Neural crest cell (in vitro differentiated cells): ENCODE data around the gene TBC1D2. TPM values are rescaled to one million over a fixed set of nuclear protein-coding genes. Genes with fewer than 3 reads are reported as not detected.

Experiments
- DNase-seq: peaks from one replicate; pipeline ENCODE4 v3.0.0; 2021; ENCODE audit warnings: low read depth, mixed read lengths, low spot score
- H3K27ac Mint-ChIP-seq: one replicate; pipeline ENCODE4 v1.8.0; 2021; ENCODE audit warnings: mild to moderate bottlenecking, mixed read lengths; ENCODE audit not compliant: unreplicated experiment
- H3K27me3 Mint-ChIP-seq: 2 replicates; pipeline ENCODE4 v1.8.0; 2021; ENCODE audit warnings: low read depth, mild to moderate bottlenecking, mixed read lengths
- H3K36me3 Mint-ChIP-seq: 2 replicates; pipeline ENCODE4 v1.8.0; 2021; ENCODE audit warnings: low read depth, mild to moderate bottlenecking, mixed read lengths
- H3K4me1 Mint-ChIP-seq: 2 replicates; pipeline ENCODE4 v1.8.0; 2021; ENCODE audit warnings: mixed read lengths
- H3K4me3 Mint-ChIP-seq: one replicate; pipeline ENCODE4 v1.8.0; 2021; ENCODE audit warnings: mild to moderate bottlenecking, mixed read lengths
- H3K9me3 Mint-ChIP-seq: 2 replicates; pipeline ENCODE4 v1.8.0; 2021; ENCODE audit warnings: mixed read lengths
- total RNA-seq: library from RNA; stranded (reverse); gene quantifications from 2 replicates; pipeline ENCODE4 v1.2.1, GENCODE V29; 2021
- TF ChIP-seq, protein P1 (sequence below): fragments of 200-600 bp; sonication (generic); conservative IDR thresholded peaks from 2 replicates; pipeline ENCODE4 v1.5.0; 2021; ENCODE audit warnings: antibody characterized with exemption, mild to moderate bottlenecking

Gene TBC1D2
- total RNA-seq, 1 donor from 2014 or later: 2.4 TPM

DNA sequence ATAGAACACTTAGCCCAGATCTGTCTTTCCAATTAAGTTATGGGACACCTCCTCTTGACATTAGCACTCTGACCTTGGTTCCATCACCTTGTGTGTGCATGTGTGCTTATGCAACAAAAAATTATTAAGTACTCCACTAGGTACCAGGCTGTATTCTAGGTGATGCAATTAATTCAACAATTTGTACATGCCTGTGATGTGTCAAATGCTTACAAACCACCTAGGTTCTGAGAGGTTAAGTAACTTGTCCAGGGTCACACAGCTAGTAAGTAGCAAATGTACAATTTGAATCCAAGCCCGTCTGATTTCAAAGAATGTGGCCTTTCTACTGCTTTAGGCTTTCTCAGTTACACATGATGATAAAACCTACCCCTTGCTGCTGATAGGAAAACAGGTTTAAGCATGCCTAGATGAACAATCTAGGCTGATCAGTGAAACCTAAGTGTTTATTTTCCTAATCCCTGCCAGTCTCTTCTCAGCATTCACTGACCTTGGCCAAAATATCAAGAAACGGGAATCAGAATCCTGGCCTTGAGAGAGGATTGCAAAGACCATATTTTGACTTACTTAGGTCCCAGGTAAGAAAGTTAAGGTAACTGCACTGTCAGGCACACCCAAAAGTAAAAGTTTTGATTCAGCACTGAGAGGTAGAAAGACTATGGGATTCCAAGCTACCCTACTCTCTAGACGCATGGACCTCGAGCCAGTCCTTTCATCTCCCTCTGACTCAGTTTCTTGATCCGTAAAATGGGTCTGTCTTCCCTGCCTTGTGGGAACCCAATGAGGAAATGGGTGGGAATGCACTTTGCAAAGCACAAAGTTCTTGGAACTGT lies 1.0 kb downstream of the TBC1D2 start:
- TF ChIP-seq, protein P1, sequence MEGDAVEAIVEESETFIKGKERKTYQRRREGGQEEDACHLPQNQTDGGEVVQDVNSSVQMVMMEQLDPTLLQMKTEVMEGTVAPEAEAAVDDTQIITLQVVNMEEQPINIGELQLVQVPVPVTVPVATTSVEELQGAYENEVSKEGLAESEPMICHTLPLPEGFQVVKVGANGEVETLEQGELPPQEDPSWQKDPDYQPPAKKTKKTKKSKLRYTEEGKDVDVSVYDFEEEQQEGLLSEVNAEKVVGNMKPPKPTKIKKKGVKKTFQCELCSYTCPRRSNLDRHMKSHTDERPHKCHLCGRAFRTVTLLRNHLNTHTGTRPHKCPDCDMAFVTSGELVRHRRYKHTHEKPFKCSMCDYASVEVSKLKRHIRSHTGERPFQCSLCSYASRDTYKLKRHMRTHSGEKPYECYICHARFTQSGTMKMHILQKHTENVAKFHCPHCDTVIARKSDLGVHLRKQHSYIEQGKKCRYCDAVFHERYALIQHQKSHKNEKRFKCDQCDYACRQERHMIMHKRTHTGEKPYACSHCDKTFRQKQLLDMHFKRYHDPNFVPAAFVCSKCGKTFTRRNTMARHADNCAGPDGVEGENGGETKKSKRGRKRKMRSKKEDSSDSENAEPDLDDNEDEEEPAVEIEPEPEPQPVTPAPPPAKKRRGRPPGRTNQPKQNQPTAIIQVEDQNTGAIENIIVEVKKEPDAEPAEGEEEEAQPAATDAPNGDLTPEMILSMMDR: no peak
- H3K4me1 Mint-ChIP-seq: peaks cover 11% of the 10 kb centered on the region
- H3K4me3 Mint-ChIP-seq: peak overlapping the region; percentile 88
- H3K27ac Mint-ChIP-seq: no peak overlapping the region
- DNase-seq: no peak
- H3K36me3 Mint-ChIP-seq: no peaks in the 10 kb centered on the region
- no peaks in the 10 kb centered on the region for H3K9me3 Mint-ChIP-seq
- peaks cover 45% of the 10 kb centered on the region for H3K27me3 Mint-ChIP-seq

DNA sequence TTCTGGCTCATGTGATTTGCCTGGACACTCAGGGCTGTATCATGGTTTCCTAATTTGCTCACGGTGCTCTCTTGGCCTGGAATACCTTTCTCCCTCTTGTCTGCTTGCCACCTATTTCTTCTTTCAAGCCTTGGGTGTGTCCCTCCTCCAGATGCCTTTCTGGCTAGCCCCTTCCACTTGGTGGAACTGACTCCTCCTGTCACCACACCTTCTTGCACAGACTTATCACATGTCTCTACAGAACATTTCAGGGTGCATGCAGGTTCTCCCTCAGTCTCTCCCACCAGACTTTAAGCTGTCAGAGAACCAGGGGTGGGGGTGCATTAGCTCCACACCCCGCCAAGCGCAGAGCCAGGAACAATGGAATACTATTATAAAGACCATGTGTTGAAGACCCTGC lies 1.9 kb downstream of the TBC1D2 start:
- Mint-ChIP-seq H3K4me3 (peak overlapping the region; percentile 88), H3K36me3 (no peaks in the 10 kb centered on the region), H3K4me1 (peaks cover 11% of the 10 kb centered on the region), H3K27ac (no peak overlapping the region), H3K9me3 (no peaks in the 10 kb centered on the region), H3K27me3 (peaks cover 45% of the 10 kb centered on the region)
- TF ChIP-seq, protein P1: no peak
- DNase-seq: no peak

DNA sequence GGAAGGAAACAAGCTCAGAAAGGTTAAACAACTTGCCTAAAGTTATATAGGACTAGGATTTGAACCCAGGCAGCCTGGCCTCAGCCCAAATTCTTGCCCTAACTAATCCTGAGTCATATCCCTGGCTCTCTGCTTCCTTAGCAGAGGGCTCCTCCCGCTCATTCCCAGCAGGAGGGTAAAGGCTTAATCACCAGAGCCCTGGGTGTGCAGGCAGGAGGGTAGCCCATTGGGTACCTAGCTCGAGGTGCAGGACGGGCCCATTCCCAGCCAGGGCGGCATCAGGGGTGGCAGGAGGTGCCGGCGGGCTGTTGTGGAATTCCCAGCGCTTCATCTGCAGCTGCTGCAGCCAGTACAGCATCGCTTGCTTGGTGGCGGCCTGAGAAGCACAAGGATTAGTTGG lies 3.9 kb downstream of the TBC1D2 start:
- H3K4me1 Mint-ChIP-seq: peaks cover 11% of the 10 kb centered on the region
- peaks cover 50% of the 10 kb centered on the region for H3K27me3 Mint-ChIP-seq
- H3K27ac Mint-ChIP-seq: no peak overlapping the region
- TF ChIP-seq, protein P1: no peak
- no peaks in the 10 kb centered on the region for H3K36me3 Mint-ChIP-seq
- no peak overlapping the region for H3K4me3 Mint-ChIP-seq
- DNase-seq: no peak
- H3K9me3 Mint-ChIP-seq: no peaks in the 10 kb centered on the region

DNA sequence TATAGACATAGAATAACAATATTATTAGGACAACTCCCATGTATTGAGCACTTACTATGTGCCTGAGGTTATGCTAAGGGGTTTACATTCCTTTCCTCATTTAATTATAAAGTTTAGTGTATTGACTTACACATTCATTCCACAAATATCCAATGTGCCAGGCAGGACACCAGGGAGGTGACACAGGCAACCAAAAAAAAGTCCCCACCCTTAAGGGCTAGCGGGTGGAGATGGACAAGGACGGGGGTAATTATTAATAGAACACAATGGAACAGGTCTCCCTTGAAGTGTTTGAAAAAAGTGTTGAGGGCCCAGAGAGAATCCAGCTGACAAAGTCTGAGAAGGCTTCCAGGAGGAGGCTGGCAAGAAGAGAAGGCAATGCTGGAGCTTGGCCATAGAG lies 5.7 kb downstream of the TBC1D2 start:
- H3K9me3 Mint-ChIP-seq: no peaks in the 10 kb centered on the region
- no peaks in the 10 kb centered on the region for H3K36me3 Mint-ChIP-seq
- TF ChIP-seq, protein P1: no peak
- H3K4me1 Mint-ChIP-seq: peaks cover 5% of the 10 kb centered on the region
- peak overlapping the region; percentile 24 for H3K4me3 Mint-ChIP-seq
- peaks cover 45% of the 10 kb centered on the region for H3K27me3 Mint-ChIP-seq
- H3K27ac Mint-ChIP-seq: no peak overlapping the region
- no peak for DNase-seq

GRCh38 chr9:98248737-98249474 lies 6.5 kb downstream of the TBC1D2 start:
- no peak overlapping the region for H3K4me3 Mint-ChIP-seq
- no peaks in the 10 kb centered on the region for H3K9me3 Mint-ChIP-seq
- TF ChIP-seq, protein P1: no peak
- H3K27ac Mint-ChIP-seq: no peak overlapping the region
- DNase-seq: no peak
- peaks cover 36% of the 10 kb centered on the region for H3K27me3 Mint-ChIP-seq
- H3K36me3 Mint-ChIP-seq: no peaks in the 10 kb centered on the region
- peaks cover 9% of the 10 kb centered on the region for H3K4me1 Mint-ChIP-seq
